ENCODE results near the gene ULBP3.

The ULBP3 gene

DNA sequence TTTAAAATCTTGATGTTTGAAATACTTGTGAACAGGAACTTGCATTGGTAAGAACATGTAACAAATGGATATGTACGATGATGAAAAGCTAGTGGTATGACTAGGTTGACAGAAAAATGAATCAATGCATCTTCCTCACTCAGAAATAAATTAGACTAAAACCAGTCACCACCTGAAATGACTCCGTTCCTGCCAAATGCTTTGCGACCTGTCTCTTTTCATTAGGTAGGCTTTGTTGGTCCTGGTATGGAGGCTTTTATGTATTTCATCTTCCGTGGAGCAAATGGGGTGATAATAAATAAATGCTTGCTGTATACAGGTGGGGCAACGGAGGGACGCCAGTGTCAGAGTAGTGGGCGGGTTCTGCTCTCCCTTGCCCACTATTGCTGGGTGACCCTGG, 17.1 kb upstream of the ULBP3 start:
- TF ChIP-seq POLR2A (IDR thresholded peaks at IDR 0.05; ENCODE audit: extremely low read depth, insufficient read length), result no peak
- TF ChIP-seq, protein P1, sequence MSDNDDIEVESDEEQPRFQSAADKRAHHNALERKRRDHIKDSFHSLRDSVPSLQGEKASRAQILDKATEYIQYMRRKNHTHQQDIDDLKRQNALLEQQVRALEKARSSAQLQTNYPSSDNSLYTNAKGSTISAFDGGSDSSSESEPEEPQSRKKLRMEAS (IDR thresholded peaks at IDR 0.05; ENCODE audit: low read depth, low read length), result no peak
- TF ChIP-seq, protein P2, sequence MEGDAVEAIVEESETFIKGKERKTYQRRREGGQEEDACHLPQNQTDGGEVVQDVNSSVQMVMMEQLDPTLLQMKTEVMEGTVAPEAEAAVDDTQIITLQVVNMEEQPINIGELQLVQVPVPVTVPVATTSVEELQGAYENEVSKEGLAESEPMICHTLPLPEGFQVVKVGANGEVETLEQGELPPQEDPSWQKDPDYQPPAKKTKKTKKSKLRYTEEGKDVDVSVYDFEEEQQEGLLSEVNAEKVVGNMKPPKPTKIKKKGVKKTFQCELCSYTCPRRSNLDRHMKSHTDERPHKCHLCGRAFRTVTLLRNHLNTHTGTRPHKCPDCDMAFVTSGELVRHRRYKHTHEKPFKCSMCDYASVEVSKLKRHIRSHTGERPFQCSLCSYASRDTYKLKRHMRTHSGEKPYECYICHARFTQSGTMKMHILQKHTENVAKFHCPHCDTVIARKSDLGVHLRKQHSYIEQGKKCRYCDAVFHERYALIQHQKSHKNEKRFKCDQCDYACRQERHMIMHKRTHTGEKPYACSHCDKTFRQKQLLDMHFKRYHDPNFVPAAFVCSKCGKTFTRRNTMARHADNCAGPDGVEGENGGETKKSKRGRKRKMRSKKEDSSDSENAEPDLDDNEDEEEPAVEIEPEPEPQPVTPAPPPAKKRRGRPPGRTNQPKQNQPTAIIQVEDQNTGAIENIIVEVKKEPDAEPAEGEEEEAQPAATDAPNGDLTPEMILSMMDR (IDR thresholded peaks at IDR 0.05; ENCODE audit: low read depth, low read length), result no peak
- TF ChIP-seq MYC (IDR thresholded peaks at IDR 0.05; ENCODE audit: low read depth, low read length), result no peak
- no peak for DNase-seq (ENCODE audit: low read depth)
- H3K4me3 ChIP-seq (ENCODE audit: low read depth, low read length), result no peak overlapping the region

DNA sequence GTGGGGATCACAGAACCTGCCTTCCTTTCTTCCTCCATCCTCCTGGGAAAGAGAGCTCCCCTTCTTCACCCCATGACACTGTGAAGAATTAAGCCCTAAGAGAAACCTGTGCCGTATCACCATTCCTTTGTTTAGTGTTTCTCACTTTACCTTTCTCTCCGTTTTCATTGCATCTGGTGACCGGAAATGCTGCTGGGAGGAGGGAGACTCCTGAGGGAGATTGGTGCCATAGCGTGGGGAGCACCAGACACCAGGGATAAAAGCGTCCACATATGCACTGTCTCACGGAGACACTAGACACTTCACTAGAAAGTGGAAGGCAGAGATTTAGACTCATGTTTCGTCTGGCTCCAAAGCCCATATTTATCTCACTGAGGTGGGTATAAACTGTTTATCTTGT, 15.5 kb upstream of the ULBP3 start:
- TF ChIP-seq MYC (IDR thresholded peaks at IDR 0.05; ENCODE audit: low read depth, low read length), result no peak
- H3K4me3 ChIP-seq (ENCODE audit: low read depth, low read length), result no peak overlapping the region
- no peak for DNase-seq (ENCODE audit: low read depth)

DNA sequence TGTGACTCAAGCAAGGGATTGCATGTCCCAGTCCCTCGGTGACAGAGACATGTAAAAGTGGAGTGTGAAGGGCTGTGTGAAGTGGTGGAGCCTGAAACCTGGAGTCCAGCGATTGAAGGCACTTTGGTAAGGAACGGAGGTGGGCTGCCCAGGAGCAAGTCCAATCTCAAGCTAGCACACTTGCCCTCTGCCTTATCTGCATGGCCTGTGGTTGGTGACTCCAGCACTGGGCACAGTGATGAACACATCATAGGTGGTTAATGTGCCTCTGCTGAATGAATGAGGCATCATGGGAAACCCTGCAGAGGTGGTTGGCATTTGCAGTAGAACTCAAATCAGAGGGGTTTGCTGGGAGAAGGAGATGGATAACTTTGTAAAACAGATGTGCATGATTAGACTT, 14.9 kb upstream of the ULBP3 start:
- no peak for DNase-seq (ENCODE audit: low read depth)
- TF ChIP-seq, protein P2 (IDR thresholded peaks at IDR 0.05; ENCODE audit: low read depth, low read length), result no peak
- TF ChIP-seq POLR2A (IDR thresholded peaks at IDR 0.05; ENCODE audit: extremely low read depth, insufficient read length), result no peak
- TF ChIP-seq, protein P1 (IDR thresholded peaks at IDR 0.05; ENCODE audit: low read depth, low read length), result no peak
- no peak for TF ChIP-seq MYC (IDR thresholded peaks at IDR 0.05; ENCODE audit: low read depth, low read length)
- H3K4me3 ChIP-seq (ENCODE audit: low read depth, low read length), result no peak overlapping the region

DNA sequence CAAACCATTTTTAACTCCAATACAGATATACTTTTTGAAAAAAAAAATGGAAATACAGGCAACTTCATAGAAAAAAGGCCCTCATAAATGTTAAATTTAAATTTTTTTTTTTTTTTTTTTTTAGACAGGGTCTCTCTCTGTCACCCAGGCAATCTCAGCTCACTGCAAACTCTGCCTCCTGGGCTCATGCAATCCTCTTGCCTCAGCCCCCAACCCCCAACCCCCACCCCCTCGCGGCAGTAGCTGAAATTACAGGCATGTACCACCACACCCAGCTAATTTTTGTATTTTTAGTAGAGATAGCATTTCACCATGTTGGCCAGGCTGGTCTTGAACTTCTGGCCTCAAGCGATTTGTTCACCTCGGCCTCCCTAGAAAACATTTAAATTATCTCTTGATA, 12.8 kb upstream of the ULBP3 start:
- no peak overlapping the region for H3K4me3 ChIP-seq (ENCODE audit: low read depth, low read length)
- TF ChIP-seq, protein P2 (IDR thresholded peaks at IDR 0.05; ENCODE audit: low read depth, low read length), result peak; percentile 2
- TF ChIP-seq, protein P1 (IDR thresholded peaks at IDR 0.05; ENCODE audit: low read depth, low read length), result no peak
- DNase-seq (ENCODE audit: low read depth), result no peak

DNA sequence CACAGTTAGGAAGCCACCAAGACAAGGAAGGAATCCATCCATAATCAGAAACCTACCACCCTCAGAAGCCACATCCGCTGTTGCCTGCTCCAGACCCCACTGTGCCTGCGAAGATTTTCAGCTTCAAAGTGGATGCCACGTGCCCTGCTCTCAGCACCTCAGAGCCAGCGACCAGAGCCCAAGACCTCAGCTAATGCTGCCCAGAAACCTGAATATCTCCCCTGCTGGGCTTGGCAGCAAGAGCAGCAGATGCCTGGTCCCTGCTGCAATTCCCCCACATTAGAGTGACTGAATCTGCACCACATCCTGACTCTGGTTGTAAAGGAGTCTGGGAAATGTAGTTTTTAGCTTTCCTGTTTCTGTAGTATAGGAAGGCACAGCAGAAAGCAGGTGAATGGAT, 10.7 kb upstream of the ULBP3 start:
- TF ChIP-seq MYC (IDR thresholded peaks at IDR 0.05; ENCODE audit: low read depth, low read length) (no peak), POLR2A (IDR thresholded peaks at IDR 0.05; ENCODE audit: extremely low read depth, insufficient read length) (no peak)
- TF ChIP-seq, protein P2 (IDR thresholded peaks at IDR 0.05; ENCODE audit: low read depth, low read length), result no peak
- TF ChIP-seq, protein P1 (IDR thresholded peaks at IDR 0.05; ENCODE audit: low read depth, low read length), result no peak
- H3K4me3 ChIP-seq (ENCODE audit: low read depth, low read length), result no peak overlapping the region
- no peak for DNase-seq (ENCODE audit: low read depth)

DNA sequence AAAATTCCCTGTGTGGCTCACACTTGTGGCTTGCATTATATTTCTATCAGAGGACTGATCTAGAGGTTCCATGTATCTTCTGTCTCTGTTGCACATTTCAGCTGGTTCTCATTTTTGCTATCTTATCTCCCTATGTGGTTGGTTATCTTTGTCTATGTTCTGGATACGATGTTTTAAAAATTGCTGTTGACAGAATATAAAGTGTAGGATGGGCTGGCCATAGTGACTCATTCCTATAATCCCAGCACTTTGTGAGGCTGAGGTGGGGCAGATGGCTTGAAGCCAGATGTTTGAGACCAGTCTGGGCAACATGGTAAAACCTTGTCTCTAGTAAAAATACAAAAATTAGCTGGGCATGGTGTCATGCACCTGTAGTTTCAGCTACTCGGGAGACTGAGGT, 9.9 kb upstream of the ULBP3 start:
- DNase-seq (ENCODE audit: low read depth), result no peak
- no peak overlapping the region for H3K4me3 ChIP-seq (ENCODE audit: low read depth, low read length)
- TF ChIP-seq POLR2A (IDR thresholded peaks at IDR 0.05; ENCODE audit: extremely low read depth, insufficient read length) (no peak), MYC (IDR thresholded peaks at IDR 0.05; ENCODE audit: low read depth, low read length) (no peak)
- TF ChIP-seq, protein P1 (IDR thresholded peaks at IDR 0.05; ENCODE audit: low read depth, low read length), result no peak
- TF ChIP-seq, protein P2 (IDR thresholded peaks at IDR 0.05; ENCODE audit: low read depth, low read length), result no peak

Measured in NB4 (cell line).